ENCODE measurements around the gene ANO3. TPM values are rescaled to one million over a fixed set of nuclear protein-coding genes. Genes with fewer than 3 reads are reported as not detected.

The ANO3 gene
- total and polyA plus RNA-seq, 4 donors, result under 0.01 to 2.0 (median 0.40) TPM

GRCh38 chr11:26569646-26570045 is 237.7 kb downstream of the ANO3 start:
- H3K27me3 ChIP-seq (ENCODE audit: control insufficient read depth in 4 of 4, insufficient read depth in 4 of 4, low read length in 3 of 4), result peaks cover 0 to 2% (median 0%) of the 10 kb centered on the region in 4 donors
- TF ChIP-seq SP1 (IDR thresholded peaks at IDR 0.05) (no peak), HNF4G (IDR thresholded peaks at IDR 0.05) (no peak), FOXA1 (IDR thresholded peaks at IDR 0.05) (no peak), FOXA2 (IDR thresholded peaks at IDR 0.05) (no peak)
- TF ChIP-seq, protein P1, sequence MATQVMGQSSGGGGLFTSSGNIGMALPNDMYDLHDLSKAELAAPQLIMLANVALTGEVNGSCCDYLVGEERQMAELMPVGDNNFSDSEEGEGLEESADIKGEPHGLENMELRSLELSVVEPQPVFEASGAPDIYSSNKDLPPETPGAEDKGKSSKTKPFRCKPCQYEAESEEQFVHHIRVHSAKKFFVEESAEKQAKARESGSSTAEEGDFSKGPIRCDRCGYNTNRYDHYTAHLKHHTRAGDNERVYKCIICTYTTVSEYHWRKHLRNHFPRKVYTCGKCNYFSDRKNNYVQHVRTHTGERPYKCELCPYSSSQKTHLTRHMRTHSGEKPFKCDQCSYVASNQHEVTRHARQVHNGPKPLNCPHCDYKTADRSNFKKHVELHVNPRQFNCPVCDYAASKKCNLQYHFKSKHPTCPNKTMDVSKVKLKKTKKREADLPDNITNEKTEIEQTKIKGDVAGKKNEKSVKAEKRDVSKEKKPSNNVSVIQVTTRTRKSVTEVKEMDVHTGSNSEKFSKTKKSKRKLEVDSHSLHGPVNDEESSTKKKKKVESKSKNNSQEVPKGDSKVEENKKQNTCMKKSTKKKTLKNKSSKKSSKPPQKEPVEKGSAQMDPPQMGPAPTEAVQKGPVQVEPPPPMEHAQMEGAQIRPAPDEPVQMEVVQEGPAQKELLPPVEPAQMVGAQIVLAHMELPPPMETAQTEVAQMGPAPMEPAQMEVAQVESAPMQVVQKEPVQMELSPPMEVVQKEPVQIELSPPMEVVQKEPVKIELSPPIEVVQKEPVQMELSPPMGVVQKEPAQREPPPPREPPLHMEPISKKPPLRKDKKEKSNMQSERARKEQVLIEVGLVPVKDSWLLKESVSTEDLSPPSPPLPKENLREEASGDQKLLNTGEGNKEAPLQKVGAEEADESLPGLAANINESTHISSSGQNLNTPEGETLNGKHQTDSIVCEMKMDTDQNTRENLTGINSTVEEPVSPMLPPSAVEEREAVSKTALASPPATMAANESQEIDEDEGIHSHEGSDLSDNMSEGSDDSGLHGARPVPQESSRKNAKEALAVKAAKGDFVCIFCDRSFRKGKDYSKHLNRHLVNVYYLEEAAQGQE (IDR thresholded peaks at IDR 0.05), result no peak
- H3K36me3 ChIP-seq (ENCODE audit: control insufficient read depth in 4 of 4, insufficient read depth in 3 of 4, low read depth in 1 of 4, low read length in 3 of 4), result no peaks in the 10 kb centered on the region
- no peaks in the 10 kb centered on the region for H3K9me3 ChIP-seq (ENCODE audit: control insufficient read depth in 4 of 4, low read length in 3 of 4)
- 45% methylated on average over 2 of the region's 2 CpGs for WGBS
- H3K27ac ChIP-seq (ENCODE audit: low read depth in 1 of 2, low read length in 2 of 2), result no peak overlapping the region
- no peak for DNase-seq (ENCODE audit: low spot score)
- H3K9ac ChIP-seq (ENCODE audit: low read depth in 1 of 2, low read length in 2 of 2), result no peak overlapping the region
- no peaks in the 10 kb centered on the region for H3K4me1 ChIP-seq (ENCODE audit: control insufficient read depth in 4 of 4, insufficient read depth in 4 of 4, low read length in 3 of 4)
- H3K4me3 ChIP-seq (ENCODE audit: low read depth in 1 of 3, low read length in 3 of 3), result no peak overlapping the region

GRCh38 chr11:26571861-26572654 is 240.1 kb downstream of the ANO3 start, which contains the start of gene MUC15:
TSS of gene MUC15 (minus strand) at chr11:26572263. CDS start at chr11:26567094, 5,169 bp downstream.
- Histone ChIP-seq H3K36me3 (ENCODE audit: control insufficient read depth in 4 of 4, insufficient read depth in 3 of 4, low read depth in 1 of 4, low read length in 3 of 4) (no peaks in the 10 kb centered on the region), H3K27me3 (ENCODE audit: control insufficient read depth in 4 of 4, insufficient read depth in 4 of 4, low read length in 3 of 4) (peaks cover 0 to 2% (median 0%) of the 10 kb centered on the region in 4 donors), H3K4me3 (ENCODE audit: low read depth in 1 of 3, low read length in 3 of 3) (no peak within 1 kb of the TSS), H3K4me1 (ENCODE audit: control insufficient read depth in 4 of 4, insufficient read depth in 4 of 4, low read length in 3 of 4) (no peaks in the 10 kb centered on the region), H3K9ac (ENCODE audit: low read depth in 1 of 2, low read length in 2 of 2) (no peak within 1 kb of the TSS), H3K27ac (ENCODE audit: low read depth in 1 of 2, low read length in 2 of 2) (no peak within 1 kb of the TSS), H3K9me3 (ENCODE audit: control insufficient read depth in 4 of 4, low read length in 3 of 4) (no peaks in the 10 kb centered on the region)
- no peak for DNase-seq (ENCODE audit: low spot score)
- WGBS, result 61% methylated on average over 12 of the region's 12 CpGs
- TF ChIP-seq EGR1 (IDR thresholded peaks at IDR 0.05; ENCODE audit: low read depth in 2 of 2) (no peak), ZBTB33 (IDR thresholded peaks at IDR 0.05) (no peak), TAF1 (conservative IDR thresholded peaks at IDR 0.05) (no peak), JUND (IDR thresholded peaks at IDR 0.05) (no peak), FOXA2 (IDR thresholded peaks at IDR 0.05) (no peak), GABPA (IDR thresholded peaks at IDR 0.05 in 1 of 2, conservative IDR thresholded peaks at IDR 0.05 in 1 of 2) (no peak), RXRA (IDR thresholded peaks at IDR 0.05) (no peak), FOXA1 (IDR thresholded peaks at IDR 0.05) (no peak), SP1 (IDR thresholded peaks at IDR 0.05) (no peak)
- TF ChIP-seq, protein P1 (IDR thresholded peaks at IDR 0.05), result no peak
- TF ChIP-seq, protein P2, sequence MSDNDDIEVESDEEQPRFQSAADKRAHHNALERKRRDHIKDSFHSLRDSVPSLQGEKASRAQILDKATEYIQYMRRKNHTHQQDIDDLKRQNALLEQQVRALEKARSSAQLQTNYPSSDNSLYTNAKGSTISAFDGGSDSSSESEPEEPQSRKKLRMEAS (IDR thresholded peaks at IDR 0.05), result no peak
